Esophagus squamous epithelium (tissue), 4 donors: Measurements from ENCODE around the gene ZSCAN21.

Source experiments
- POLR2A ChIP-seq, 4 donors: fragments of 450-650 bp; IDR thresholded peaks; one replicate each; pipeline ENCODE4 v1.6.1; 2017; ENCODE audit warnings: antibody characterized with exemption in 4 of 4, mild to moderate bottlenecking in 4 of 4, moderate library complexity in 3 of 4
- TF ChIP-seq, protein P1 (sequence below), 6 experiments: fragments of 450-650 bp in 4 of 6; fragments of 200-600 bp in 2 of 6; sonication (generic) in 2 of 6; IDR thresholded peaks; one replicate each; pipeline ENCODE4 v1.5.1; 2016 to 2019; ENCODE audit warnings: antibody characterized with exemption in 6 of 6, mild to moderate bottlenecking in 4 of 6, moderate library complexity in 4 of 6

DNA sequence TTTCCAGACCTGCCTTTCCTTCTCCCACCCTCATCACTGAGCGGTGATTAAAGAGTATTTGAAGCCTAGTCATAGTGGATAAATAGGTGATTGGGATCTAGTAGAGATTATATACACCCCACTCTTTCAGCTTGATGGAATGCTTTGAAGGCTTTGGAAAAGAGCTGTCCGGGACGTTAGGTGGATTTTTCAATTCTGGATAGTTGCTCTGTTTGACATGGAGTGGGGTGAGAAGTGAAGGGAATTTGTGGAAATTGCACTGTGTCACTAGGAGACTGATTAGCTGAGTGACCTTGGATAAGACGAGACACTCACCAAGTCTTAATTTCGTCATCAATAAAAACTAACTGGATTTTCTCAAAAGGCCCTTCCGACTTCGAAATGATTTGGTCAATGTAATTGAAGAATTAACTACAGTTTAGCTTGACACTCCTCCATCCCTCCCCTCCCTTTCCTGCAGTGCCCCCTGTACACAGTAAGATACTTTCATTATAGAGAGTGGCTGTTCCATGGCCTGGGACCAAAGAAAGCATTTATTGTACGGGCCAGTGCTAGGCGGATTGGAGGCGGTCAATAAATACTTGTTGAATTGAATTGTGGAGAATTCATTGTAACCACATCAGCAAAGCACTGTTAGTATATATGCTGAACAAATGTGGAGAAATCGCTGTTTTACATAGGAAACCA, 33.2 kb upstream of the ZSCAN21 start:
- TF ChIP-seq POLR2A (IDR thresholded peaks at IDR 0.05), result no peak
- TF ChIP-seq, protein P1, sequence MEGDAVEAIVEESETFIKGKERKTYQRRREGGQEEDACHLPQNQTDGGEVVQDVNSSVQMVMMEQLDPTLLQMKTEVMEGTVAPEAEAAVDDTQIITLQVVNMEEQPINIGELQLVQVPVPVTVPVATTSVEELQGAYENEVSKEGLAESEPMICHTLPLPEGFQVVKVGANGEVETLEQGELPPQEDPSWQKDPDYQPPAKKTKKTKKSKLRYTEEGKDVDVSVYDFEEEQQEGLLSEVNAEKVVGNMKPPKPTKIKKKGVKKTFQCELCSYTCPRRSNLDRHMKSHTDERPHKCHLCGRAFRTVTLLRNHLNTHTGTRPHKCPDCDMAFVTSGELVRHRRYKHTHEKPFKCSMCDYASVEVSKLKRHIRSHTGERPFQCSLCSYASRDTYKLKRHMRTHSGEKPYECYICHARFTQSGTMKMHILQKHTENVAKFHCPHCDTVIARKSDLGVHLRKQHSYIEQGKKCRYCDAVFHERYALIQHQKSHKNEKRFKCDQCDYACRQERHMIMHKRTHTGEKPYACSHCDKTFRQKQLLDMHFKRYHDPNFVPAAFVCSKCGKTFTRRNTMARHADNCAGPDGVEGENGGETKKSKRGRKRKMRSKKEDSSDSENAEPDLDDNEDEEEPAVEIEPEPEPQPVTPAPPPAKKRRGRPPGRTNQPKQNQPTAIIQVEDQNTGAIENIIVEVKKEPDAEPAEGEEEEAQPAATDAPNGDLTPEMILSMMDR (IDR thresholded peaks at IDR 0.05), result no peak
